T-helper 1 cell (primary cell): ENCODE data around the gene HEXIM2.
A peak's percentile ranks its signal among the peaks of the same experiment; 100 is the strongest.

Source experiments
- DNase-seq, 5 donors: peaks; one replicate each; pipeline ENCODE4 v3.0.0-alpha.2; 2012 to 2020

Gene HEXIM2

DNA sequence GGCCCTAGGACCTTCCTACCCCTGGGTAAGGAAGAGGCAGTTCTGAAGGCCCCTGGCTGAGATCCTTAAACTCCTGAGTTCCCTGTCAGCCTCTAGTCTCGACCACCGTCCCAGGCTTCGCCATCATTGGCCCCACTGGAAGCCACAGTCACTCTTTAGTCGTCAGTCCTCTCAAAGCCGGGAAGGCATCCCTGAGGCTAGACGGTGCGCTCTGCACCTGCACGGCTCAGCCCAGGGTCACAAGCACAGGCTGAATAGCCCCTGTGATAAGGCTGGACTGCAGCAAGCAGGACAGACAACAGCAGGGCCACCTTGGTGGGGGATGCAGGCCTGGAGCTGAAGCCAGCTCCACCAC, 16.7 kb upstream of the HEXIM2 start:
- no peak for DNase-seq

DNA sequence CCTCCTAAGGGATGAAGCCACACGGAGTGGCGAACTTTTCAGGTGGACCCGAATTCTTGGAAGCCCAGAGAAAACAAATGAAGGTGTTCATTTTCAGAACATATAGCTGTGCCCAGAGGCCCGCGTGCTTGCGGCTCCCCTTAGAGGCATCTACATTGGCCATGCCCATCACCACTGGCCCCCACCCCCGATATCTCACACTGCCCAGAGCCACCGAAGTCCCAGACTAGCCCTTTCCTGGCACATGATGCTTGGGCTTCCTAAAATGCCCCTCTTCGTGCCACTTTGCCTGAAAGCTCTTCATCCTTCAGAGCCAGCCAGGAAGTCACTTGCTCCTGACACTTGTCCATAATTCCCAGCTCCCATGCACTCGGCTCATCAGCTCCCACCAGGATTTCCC, 15.5 kb upstream of the HEXIM2 start:
- DNase-seq = no peak

DNA sequence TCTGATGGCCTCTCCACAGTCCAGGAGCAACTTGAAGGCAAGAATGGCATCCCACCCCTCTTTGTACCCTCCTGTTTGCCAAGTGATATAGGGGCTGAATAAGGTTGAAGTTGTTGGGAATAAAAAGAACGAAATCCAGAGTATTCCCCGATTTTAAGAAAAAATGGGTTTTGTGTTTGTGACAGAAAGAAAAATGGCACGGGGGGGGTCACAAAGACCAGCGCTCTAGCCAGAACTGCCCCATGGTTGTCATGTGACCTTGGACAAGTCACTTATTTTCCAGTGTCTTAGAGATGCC, 15.1 kb upstream of the HEXIM2 start:
- DNase-seq = no peak

DNA sequence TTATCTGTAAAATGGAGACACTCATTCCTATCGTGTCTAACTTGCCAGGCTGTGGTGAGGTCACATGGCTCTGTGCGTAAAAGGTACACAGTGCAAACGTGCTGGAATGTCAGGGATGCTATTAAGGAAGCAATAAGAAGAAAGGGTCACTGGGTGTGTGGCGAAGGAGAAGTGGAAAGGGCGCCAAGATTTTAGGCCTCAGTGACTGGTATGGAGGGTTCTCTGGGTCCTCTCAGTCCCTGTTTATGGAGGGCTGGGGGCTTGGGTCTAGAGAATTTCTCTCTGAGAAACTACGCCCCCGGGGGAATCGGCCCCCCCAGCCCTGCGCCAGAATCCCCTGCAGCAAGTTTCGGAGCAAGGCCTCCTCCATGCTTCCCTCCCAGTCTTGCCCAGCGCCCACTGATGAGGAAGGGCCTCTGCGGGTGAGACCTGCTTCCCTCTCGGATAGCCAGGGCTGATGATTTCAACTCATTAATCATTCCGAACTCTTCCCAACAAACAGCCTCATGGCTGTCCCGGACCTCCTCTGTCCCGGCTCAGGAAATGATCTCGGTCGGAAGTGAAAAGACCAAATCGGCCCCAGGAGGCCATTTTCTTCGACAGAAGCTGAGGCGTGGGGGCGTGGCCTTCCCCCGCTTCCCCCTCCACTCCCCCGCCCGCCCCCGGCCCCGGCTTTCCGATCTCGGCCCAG, 14.6 kb upstream of the HEXIM2 start:
- peak in 3 of 5 donors; percentile 44 to 66 (median 64) for DNase-seq

DNA sequence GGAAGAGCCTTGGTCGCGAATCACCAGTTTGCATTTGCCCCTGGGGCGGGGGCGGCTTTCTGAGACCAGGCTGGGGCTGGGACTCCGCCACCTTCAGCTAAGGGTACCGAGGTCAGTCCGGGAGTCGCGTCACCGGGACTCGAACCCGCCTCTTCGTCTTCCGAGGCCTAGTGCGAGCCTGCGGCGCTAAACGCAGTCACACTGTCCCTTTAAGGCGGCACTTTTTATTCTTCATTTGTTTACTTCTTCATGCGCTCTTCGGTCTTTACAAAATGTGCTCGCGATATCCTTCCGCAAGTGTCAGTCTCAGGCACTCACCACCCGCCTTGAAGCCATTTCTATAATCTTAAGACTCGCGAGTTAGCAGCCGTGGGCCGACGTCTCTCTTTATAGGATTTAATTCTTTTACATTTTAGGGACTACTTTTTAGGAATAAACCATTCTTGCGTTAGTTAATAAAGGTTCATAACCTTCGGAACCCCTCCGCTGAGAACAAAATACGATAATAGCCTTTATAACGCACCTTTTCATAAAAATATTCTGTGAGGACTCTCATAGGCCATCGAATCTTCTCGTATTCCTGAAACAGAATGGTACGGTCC, 14.0 kb upstream of the HEXIM2 start:
- peak; percentile 50 to 93 (median 66) for DNase-seq

DNA sequence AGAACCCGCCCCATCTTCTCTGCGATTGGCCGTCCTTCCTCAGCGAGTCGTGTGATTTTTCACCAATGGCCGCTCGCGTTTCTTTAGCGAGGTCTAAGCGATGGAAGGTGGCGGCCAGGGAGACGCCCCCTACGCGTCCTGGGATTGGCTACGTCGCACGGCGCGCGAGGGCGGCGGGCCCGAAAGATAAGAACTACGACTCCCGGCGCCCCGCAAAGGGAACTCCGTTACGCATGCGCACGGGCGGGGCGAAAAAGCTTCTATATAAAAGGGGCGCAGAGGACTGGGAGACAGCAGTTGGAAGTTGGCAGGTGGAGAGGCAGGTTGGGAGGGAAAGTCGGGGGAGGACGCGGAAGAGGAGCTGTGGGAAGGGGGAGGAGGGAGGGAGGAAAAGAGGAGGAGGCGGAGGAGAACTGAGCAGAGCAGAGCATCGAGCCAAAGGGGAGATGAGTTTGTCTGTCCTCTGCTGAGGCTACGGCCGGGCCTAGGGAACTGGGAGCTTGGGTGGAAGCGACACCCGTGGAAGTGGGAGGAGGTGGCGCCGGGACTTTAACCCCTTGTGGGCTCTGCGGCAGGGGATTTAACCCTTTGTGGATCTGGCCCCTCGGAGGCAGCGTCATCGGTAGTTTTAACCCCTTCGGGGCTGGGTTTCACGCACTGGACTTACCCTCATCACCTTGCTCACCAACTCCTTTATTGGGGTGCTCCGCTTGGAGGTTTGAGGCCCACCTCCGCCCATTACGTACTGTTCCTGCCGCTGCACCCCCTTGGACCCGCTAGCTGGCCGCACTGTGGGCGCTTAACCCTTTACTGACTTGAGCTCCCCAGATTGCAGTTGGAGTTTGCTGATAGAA, 13.3 kb upstream of the HEXIM2 start, which contains the start of gene HEXIM1:
HEXIM1 (plus strand) TSS at position 293 of the 854 bp plus-strand sequence. CDS start 716 bp downstream, outside the sequence.
- peak; percentile 98 to 100 (median 98) for DNase-seq

DNA sequence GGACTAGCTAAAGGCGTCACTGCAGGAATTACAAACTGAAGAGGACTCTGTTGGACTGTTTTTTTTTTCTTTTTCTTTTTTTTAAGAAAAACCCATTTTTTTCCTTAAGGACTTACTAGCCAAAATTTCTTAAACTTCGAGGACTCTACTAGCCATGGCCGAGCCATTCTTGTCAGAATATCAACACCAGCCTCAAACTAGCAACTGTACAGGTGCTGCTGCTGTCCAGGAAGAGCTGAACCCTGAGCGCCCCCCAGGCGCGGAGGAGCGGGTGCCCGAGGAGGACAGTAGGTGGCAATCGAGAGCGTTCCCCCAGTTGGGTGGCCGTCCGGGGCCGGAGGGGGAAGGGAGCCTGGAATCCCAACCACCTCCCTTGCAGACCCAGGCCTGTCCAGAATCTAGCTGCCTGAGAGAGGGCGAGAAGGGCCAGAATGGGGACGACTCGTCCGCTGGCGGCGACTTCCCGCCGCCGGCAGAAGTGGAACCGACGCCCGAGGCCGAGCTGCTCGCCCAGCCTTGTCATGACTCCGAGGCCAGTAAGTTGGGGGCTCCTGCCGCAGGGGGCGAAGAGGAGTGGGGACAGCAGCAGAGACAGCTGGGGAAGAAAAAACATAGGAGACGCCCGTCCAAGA, 12.5 kb upstream of the HEXIM2 start:
- DNase-seq = peak; percentile 47 to 78 (median 65)

DNA sequence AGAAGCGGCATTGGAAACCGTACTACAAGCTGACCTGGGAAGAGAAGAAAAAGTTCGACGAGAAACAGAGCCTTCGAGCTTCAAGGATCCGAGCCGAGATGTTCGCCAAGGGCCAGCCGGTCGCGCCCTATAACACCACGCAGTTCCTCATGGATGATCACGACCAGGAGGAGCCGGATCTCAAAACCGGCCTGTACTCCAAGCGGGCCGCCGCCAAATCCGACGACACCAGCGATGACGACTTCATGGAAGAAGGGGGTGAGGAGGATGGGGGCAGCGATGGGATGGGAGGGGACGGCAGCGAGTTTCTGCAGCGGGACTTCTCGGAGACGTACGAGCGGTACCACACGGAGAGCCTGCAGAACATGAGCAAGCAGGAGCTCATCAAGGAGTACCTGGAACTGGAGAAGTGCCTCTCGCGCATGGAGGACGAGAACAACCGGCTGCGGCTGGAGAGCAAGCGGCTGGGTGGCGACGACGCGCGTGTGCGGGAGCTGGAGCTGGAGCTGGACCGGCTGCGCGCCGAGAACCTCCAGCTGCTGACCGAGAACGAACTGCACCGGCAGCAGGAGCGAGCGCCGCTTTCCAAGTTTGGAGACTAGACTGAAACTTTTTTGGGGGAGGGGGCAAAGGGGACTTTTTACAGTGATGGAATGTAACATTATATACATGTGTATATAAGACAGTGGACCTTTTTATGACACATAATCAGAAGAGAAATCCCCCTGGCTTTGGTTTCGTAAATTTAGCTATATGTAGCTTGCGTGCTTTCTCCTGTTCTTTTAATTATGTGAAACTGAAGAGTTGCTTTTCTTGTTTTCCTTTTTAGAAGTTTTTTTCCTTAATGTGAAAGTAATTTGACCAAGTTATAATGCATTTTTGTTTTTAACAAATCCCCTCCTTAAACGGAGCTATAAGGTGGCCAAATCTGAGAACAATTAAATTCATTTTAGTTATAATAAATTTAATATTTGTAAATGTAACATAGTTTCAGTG, 11.7 kb upstream of the HEXIM2 start:
- peak in 2 of 5 donors; percentile 35 to 55 for DNase-seq

DNA sequence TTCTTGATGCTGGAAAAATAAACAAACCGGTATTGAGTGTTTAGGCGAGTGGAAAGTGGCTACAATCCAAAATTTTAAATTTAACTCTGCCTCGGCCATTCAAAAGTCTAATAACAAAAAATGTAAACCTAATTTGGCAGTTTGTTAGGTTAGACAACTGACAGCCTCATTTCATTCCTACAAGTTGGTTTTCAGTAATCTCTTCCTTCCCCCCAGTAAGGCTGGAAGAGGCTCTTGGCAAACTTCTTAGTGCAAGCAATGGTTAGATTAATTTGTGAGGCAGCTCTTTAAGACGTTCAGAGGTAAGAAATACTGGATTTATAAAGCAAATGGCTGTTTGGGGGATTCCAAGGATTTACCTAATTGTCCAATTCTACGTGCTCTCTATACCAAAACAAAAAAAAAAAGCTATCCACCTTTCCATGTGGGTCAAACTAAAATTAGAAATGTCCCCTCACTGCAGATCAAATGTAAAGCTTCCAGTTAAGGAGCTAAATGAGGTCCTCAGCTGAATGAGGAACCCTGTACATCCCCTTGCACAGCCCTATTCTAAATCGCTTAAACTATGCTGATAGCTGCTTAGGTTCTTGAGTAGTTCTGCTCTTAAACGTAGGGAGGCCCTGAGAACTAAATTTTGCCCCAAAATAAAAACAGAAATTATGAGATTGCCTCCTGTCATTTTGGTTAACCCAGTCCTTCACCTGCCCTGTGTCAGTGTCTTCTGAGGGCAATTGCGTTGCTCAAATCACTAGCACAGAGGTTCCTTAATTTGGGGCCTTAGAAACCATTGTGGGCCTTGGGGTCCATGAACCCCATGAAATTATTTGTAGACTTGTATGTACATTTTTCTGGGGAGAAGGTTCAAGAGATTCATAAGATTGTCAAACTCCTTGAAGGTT, 10.5 kb upstream of the HEXIM2 start:
- DNase-seq = no peak

DNA sequence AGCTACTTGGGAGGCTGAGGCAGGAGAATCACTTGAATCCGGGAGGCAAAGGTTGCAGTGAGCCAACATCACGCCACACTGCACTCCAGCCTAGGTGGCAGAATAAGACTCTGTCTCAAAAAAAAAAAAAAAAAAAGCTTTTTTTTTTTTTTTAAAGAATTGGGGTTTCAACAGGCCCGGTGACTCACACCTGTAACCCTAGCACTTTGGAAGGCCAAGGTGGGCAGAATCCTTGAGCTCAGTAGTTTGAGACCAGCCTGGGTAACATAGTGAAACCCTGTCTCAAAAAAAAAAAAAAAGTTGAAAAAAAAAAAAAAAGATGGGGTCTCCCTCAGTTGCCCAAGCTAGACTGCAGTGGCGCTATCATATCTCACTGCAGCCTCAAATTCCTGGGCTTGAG, 6.6 kb upstream of the HEXIM2 start:
- no peak for DNase-seq

DNA sequence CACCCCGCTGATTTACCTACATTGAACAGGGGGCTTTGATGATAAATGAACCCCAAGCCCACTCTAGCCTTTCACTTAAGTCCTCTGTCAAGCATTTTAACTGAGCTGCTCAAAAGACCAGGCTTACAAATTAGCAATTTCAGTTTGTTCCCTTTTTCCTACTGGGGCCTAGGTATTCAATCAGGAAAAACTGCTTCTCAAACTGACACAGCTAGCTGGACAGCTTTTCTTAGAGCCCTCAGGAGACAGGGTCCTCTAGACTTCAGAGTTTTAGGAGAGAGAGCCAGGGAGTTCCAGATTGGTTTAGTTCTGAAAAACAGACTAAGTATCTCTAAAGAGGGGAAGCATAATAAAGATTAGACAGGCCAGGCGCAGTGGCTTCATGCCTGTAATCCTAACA, 6.2 kb upstream of the HEXIM2 start:
- no peak for DNase-seq

DNA sequence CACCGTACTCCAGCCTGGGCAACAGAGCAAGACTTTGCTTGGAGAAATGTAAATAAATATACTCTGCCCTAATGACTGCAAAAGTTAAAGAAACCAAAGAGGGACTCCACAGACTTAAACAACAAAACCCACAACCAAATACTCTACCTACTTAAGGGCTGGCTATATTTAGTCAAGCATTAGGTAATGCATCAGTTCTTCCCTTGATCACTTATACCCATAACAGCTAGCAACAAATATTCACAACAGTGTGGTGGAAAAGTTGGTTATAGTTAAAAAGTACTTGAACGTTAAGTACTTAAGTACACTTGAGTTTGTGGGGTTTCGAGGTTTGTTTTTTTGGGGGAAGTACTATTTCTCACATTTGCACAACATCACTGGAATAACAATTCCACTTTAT, 5.4 kb upstream of the HEXIM2 start:
- DNase-seq = no peak

DNA sequence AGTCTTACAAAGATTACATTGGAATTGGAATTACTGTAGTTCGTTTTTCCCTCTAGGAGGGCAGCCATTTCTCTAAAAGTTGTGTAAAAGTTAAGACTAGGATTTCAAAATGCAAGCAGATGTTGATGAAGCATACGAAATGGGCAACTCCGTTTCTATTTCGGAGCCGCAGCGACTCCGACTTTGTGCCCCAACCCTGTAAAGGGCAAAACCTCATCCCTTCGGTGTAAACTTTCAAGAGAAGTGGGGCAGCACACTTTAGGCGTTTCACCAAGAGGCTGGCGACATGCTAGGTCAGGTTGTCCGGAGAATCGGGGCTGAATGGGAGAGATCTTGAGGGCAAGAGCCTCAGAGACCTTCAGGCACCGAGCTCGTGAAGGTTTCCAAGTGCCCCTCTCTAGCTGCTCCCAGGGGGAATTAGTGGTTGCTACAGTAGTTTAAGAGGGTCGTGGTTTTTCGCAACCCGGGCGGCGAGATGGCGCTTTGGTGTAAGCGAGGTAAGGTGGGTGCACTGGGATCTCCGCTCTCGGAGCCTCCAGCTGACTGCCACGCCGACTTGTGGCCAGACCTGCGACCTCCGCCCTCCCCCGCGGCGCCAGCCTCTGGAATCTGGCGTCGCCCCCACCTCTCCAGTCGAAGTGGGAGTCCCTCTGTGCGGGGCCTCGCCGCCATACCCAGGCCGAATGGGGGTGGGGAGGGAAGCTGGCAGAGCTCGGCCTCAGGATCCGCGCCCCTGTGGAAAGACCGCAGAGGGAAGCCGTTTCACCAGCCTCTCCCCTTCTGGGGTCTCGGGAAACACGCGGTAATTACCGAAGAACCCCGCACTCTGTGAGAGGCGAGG, 1.0 kb upstream of the HEXIM2 start:
- peak in 3 of 5 donors; percentile 41 to 55 (median 53) for DNase-seq

DNA sequence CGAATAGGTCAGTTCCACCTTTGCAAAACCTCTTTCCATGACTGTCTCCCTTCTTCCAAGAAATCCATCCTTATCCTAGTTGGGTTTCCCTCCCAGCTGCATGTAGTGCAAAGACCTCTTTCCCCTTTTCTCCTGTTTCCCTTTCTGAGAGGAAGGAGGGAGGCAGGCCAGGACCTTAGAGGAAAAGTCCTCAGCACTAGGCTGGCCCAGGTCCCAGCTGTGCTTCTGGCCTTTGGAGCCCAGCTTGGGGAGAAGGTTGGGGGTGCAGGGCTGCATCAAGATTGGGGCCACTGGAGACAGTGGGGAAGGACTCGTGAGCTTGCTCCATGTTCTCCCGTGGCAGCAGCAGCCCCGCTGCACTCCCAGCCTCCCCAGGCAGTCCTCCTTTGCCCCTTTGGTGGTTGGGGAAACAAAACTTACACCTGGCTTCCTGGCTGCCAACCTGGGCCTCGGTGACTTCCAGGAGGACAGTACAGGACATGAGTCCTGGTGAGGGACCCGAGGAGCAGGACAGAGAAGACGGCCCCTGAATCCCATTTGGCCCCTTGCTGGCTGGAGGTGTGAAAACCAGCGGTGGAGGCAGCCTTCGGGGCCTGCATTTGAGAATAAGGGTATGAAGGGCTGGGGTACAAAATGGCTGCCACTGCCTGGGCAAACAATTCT, 481 bp downstream of the HEXIM2 start:
- no peak for DNase-seq

DNA sequence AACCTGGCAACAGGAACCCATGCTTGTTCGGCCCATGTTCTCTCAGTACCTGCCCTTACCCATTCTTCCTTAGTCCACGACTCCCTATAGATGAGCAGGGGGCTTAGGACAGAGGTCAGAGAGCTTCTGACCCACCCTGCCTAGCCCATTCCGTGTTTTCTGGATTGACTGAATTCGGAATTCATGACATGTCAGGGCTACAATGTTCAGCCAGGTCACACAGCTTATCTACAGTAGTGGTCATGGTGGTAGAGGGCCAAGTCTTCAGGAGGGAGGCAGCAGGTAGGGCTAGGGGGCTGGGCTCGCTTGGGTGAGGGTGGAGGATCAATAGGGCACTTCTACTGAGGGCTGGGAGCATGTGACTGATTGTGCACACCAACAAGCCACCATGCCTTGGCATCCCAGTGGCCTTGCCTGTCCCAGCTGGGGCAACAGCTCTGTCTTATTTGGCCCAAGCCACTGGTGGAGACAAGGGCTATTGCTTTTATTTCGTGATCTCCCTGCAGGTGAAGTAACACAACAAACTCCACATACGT, 3.1 kb downstream of the HEXIM2 start:
- no peak for DNase-seq

DNA sequence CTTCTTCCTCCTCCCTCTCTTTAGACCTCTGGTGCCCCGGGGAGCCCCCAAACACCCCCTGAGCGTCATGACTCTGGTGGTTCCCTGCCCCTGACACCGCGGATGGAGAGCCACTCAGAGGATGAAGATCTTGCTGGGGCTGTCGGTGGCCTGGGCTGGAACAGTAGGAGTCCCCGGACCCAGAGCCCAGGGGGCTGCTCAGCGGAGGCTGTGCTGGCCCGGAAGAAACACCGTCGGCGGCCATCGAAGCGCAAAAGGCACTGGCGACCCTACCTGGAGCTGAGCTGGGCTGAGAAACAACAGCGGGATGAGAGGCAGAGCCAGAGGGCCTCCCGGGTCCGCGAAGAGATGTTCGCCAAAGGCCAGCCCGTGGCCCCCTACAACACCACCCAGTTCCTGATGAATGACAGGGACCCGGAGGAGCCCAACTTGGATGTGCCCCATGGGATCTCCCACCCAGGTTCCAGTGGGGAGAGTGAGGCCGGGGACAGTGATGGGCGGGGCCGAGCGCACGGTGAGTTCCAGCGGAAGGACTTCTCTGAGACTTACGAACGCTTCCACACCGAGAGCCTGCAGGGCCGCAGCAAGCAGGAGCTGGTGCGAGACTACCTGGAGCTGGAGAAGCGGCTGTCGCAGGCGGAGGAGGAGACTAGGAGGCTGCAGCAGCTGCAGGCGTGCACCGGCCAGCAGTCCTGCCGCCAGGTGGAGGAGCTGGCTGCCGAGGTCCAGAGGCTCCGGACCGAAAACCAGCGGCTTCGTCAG, 7.5 kb downstream of the HEXIM2 start:
- no peak for DNase-seq

DNA sequence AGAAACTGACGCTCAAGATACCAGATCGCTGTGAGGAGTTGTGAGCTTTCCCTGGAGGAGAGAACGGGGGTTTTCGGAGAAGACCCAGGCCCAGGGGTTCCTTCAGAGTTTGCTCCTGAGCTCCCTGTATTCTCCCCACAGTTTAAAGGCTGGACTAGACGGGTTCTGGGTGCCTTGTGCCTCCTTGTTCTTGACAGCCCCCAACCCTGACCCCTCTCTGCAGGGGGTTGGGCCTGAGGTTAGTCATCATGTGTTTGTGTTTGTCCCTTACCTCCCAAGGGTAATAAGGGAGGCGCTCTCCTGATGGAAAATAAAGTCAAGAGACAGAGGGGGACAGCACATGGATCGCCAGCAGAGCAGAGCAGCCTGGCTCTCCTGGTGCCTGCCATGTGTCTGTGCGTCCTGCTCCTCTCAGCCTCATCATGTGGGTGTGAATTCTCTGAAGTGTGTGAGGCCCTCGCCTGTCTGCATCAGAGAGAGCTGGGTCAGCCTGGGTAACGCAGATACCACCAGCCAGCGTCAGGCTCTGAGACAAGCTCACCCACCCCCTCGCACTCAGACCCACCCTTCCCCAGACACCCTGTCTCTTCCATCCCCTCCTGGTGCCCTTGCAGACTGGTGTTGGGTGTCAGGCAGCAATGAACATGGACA, 8.7 kb downstream of the HEXIM2 start:
- no peak for DNase-seq

DNA sequence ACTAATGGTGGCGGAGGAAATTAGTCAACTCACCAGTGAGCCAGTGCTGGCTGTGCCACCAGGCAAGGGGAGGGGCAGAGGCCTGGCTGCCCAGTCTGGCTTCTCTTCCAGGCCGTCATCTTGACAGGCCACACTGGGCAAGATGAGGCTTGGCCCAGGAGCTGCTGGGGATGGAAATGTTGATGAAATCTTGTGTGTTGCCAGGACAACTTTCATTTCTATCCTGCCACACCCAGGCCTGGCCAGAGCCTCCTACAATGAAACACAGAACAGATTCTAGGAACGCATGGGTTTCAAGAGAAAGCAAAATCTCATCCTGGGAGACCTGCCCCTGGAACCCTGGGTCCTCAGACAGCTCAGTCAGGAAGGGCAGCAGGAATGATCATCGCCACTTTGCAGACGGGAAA, 9.3 kb downstream of the HEXIM2 start:
- DNase-seq = no peak
